COLO668 (cell line): ENCODE data around the gene PDP2.
"Not testable (repeated sequence)": the region's sequence is repeated elsewhere in the genome, so short reads cannot be mapped to it uniquely, and the experiment has no call there.

Experiments used
- DNase-seq: peaks from one replicate; lab custom pipeline; 2025; ENCODE audit not compliant: unreplicated experiment; lab: John Stamatoyannopoulos, UW

Gene PDP2

DNA sequence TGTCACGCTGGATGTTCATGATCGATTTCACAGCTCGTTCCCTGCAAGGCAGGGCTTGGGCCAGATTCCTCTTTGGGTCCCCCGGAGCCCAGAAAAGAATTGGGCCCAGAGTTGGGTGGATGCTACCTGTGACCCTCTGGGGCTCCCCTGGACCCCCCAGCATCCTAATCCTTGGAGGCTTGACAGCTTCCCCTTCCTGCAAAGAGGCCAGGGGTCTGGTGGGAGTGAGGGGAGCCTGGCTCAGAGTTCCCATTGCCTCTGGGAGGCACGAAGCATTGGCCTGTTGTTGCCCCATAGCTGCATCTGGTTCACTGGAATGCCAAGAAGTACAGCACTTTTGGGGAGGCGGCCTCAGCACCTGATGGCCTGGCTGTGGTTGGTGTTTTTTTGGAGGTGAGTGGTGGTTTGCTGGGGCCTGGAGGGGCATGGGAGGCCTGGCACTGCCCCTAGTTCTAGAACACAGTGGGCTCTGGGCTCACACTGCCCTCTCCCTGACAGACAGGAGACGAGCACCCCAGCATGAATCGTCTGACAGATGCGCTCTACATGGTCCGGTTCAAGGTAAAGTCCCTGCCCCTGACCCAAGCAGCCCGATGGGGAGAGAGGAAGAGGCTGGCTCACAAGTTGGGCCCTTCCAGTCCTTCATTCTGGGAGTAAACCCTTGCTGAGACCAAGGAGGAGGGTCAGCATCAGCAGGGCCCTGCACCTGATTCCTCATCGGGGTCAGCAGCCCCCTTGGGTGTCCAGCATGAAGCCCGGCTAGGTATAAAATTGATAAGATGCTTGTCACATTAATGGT lies 28.9 kb upstream of the PDP2 start:
- no peak for DNase-seq

DNA sequence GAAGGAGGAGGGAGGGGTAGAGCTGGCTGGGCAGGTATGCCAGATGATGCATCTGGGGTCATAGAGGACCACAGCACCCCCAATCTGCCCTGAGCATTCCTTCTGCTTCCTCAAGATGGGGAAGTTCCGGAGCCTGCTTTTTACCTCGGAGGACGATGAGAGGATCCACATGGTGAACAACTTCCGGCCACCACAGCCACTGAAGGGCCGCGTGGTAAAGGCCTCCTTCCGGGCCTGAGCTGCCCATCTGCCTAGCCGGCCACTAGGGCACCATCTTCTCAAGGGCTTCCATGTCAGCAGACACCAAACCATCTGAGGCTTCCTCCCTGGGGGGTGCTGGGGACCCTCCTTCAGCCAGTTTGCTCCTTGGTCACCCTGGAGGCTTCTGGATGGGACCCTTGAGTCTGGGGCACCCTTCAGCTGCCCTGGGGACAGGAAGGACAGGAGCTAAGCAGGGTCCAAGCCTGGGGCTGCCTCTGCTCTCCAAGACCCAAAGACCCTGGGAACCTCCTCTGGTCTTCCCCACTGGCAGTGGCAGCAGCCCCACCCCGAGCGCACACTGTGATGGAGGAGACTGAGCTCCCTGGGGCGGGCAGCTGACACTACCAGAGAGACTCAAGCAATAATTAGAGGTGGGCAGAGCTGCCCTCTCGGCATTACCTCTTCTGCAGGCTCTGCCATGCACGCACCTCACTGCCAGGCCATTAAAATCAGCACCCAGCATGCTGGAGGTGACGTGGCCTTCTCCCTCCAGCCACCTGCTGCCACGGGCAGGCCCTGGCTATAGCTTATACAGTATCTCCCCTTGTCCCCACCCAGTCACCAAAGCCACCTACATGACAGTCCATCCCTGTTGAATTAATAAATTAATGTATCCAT lies 26.8 kb upstream of the PDP2 start:
- no peak for DNase-seq

DNA sequence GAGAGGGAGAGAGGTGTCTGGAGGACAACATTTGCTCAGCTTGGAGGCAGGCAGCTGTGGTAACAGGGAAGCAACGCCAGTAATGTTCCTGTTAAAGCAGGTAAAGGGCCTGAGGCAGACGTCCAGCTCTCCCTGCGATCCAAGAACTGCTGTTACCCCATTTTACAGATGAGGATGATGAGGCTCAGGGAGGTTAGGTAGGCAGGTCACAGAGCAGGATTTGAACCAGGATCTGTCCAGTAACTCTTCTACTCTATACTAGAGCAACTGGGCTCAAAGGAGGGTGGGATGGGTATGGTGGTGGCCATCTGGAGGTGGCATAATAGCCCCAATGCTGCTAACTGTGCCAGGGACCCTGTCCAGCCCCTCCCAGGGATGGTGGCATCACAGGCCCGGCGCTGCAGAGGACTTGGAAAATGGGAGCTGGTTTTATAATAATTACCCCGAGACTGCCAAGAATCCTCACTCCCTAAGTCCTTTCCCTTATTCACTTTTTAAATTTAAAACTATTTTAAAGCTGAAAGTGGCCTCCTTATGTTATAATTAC lies 24.1 kb upstream of the PDP2 start:
- no peak for DNase-seq

DNA sequence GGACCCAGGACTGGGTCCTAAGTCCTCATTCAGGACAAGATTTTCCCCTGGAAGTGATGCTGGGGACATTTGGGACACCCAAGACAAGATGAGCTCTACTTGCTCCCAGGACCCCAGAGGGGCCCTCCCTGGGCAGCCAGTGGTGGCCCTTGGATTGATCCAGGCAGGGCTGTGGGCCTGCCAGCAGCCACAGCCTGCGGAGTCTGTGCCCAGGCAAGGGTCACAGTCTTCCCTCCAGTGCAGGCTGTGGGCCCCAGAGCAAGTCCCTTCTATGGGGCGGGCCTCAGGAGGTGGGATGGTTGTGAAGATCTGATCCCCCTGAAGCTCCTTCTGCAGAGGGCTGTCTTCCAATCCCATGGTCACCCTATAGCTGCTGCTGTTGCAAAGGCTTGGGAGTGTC lies 23.5 kb upstream of the PDP2 start:
- DNase-seq = no peak

DNA sequence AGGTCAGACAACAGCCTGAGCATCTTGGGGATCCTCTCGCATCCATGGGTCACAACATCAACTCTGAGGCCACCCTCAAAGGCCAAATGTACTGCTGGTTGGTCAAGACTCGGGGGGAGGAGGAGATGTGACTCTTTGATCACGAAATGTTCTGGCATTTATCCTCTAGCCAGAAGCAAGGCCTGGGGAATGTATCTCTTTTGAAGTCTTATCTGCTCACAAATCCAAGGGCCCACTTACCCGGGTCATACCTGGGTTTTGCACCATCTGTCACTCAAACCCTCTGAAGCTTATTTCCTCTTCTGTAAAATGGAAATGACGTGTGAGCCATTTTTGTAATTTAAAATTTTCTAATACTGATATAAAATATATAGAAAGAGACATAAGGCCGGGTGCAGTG lies 22.9 kb upstream of the PDP2 start:
- DNase-seq = no peak

DNA sequence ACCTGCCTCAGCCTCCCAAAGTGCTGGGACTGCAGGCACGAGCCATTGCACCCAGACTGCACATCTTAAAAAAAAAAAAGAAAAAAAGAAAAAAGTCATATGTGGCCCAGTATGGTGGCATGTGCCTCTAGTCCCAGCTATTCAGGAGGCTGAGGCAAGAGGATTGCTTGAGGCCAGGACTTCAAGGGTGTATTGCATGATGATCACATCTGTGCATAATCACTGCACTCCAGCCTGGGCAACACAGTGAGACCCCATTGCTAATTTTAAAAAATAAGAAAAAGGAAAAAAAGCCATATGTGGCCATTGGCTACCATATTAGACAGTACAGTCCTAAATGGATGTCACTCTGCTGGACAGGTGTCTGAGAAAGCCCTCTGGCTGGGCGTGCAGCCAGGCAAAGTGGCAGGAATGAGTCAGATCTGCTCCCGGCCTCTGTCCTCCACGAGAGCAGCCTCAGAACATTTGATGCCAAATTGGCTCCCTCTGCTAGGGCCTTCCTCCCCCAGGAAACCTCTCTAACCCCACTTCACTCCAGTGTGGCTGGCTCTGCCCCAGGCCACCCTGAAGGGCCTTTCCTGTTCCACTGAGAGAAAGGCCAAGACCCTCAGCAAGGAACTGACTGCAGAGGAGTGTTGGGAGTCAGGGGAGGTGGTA lies 21.4 kb upstream of the PDP2 start:
- peak; percentile 32 for DNase-seq

DNA sequence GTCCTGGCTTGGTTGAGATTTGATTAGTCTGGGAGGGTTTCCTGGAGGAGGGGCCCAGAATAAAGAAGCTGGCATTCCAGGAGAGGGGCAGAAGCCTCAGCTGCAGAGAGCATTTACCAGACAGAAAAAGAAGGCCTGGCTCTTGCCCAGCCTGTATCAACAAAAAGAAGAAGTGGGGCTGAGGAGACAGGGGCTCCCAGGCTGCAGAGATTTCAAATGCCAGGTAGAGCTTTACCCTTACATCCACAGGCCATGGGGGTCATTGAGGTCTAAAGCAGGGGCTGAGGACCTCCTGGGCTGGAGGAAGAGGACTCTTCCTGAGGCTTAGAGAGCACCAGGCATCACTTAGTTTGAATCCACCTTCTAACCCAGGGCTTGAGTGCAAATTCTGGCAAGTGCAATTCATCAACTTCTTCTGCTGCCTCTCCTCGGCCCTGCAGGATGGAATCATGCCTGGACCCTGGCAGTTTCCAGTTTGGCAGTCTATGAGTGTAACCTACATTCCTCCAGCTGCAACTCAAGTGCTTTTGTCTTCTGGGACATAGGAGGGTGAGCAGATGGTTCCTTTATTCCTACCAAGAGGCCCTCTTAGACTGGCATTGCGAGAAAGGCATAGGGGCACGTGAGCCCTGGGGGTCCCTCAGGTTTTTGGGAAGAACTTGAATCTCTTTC lies 20.8 kb upstream of the PDP2 start:
- no peak for DNase-seq

DNA sequence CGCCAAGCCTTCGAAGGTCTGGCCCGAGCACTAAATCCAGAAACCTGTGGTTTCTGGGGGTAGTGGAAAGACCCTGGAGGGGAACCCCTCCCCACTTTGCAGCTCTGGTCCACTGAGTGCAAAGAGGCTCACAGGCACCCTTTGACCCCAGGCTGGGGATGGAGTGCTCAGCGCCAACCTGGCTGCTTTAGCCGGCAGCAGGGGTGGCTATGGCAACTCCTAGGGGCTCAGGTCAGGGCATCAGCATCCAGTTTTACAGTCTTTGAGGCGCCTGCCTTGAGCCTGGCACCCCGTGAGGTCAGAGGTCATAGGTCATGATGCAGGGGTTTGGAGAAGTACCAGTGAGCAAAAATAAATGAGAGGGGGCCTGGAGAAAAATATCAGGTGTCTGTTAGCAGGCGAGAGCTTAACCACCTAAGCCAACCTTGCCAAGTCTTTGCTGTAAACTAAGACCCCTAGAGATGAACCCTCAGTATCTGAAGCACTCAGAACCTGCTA lies 18.2 kb upstream of the PDP2 start:
- no peak for DNase-seq

DNA sequence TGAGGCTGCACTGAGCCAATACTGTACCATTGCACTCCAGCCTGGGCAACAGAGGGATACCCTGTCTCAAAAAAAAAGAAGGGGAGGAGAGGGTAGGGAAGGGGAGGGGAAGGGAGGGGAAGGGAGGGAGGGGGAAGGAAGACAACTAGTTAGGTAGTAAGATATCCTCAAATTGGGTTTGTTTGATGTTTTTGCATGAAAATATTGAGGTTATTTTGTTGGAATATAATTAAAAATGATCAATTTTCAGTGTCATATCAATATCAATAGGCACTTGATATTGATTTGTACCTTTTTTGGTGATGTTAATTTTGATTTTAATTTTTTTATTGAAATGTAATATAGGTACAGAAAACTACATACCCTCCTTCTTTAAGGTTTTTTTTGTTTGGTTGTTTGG lies 16.6 kb upstream of the PDP2 start:
- no peak for DNase-seq

DNA sequence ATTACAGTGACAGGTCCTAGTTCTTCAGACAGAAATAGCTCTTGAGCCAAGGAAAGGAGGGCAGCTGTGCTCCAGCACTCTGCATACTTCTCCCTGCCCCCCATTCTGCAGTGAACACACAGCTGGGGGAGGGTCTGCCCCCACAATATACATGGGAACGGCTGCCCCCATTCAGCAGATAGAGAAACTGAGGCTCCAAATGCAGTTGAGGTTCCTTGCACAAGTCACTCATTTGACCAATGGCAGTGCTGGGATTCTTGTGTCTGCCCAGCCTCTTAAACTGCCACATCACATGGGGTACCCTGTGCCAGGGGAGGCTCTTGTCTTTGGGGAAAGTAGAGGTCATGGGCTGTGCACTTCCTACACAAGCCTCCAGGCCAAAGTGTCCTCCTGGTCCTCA lies 10.9 kb upstream of the PDP2 start:
- no peak for DNase-seq

DNA sequence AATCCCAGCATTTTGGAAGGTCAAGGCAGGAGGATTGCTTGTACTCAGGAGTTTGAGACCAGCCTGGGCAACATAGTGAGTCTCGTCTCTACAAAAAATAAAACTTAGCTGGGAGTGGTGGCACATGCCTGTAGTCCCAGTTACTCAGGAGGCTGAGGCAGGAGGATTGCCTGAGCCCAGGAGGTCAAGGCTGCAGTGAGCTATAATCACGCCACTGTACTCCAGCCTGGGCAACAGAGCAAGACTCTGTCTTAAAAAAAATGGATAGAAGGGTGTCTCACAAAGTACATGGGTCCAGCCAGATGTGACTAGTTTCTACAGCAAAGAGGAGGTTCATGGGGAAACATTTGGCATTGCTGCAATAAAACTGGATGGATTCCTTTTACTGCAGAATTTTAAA lies 9.0 kb upstream of the PDP2 start:
- not testable (repeated sequence) for DNase-seq

DNA sequence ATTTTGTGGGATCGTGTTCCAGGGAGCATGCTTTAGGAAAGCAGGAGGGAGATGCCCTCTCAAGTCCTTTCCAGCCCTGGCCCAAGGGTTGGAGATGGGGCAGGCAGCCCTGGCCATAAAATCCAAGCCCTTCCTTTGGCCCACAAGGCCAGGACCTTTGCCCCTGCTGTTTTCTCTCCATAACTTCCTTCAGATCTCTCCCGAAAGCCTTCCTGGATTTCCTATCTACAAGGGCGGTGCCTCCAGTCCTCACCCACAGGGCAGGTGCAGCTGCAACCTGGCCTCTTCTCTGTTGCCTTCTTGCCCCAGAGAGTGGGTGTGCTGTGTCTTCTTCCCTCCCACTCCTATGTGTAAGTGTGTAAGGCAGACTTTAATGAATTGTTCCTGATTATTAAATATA lies 8.5 kb upstream of the PDP2 start:
- no peak for DNase-seq

DNA sequence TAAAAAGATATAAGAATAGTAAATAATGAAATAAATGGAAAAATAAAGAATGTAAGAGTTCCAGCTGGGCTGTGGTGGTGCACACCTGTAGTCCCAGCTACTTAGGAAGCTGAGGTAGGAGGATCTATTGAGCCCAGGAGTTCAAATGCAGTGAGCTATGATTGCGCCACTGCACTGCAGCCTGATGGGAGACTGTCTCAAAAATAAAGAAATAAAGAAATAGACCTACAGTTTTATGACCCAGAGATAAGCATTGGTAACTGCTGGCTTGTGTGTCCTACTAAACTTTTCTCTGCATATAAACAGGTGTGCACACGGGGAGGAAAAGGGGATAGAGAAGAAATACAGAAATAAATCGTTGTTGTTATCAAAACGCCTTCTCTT lies 7.8 kb upstream of the PDP2 start:
- no peak for DNase-seq

DNA sequence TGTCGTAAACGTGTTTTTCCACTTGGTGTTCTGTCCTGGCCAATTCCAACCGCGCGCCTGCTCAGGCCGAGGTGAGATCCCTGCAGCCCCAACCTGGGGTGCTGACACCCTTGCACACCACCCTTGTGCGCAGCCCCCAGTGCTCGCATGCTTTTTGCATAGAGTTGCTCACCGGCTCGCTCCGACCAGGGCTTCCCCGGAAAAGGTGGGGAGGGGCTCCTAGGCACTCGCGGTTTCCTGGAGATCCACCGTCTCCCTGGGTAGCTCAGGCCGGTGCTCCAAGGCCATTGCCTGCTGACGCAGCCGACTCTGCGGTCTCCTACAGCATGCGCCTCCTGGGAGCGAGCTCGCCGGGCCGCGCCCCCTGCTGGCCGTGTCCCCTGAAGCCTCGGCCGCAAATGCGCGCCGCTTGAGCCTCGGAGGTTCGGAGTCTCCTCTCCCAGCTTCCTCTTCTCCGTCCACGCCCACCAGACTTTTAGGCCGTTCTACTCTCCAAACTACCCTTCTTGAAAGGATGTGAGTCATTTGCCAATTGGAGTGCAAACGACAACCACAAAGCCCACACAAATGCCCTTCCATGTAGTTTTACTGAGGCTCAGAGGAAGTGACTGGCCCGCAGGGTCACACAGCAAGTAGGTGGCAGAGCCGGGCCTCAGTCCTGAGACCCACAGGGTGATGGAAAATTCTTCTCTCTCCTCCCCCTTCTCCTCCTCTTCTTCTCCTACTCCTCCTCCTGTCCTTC lies 7.2 kb upstream of the PDP2 start:
- DNase-seq = peak; percentile 85

DNA sequence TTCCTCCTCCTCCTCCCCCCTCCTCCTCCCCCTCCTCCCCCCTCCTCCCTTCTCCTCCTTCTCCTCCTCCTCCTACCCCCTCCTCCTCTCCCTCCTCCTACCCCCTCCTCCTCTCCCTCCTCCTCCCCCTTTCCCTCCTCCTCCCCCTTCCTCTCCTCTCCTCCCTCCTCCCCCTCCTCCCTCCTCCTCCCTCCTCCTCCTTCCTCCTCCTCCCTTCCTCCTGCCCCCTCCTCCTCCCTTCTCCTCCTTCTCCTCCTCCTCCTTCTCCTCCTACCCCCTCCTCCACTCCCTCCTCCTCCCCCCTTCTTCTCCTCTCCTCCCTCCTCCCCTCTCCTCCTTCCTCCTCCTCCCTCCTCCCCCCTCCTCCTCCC lies 6.6 kb upstream of the PDP2 start:
- no peak for DNase-seq

DNA sequence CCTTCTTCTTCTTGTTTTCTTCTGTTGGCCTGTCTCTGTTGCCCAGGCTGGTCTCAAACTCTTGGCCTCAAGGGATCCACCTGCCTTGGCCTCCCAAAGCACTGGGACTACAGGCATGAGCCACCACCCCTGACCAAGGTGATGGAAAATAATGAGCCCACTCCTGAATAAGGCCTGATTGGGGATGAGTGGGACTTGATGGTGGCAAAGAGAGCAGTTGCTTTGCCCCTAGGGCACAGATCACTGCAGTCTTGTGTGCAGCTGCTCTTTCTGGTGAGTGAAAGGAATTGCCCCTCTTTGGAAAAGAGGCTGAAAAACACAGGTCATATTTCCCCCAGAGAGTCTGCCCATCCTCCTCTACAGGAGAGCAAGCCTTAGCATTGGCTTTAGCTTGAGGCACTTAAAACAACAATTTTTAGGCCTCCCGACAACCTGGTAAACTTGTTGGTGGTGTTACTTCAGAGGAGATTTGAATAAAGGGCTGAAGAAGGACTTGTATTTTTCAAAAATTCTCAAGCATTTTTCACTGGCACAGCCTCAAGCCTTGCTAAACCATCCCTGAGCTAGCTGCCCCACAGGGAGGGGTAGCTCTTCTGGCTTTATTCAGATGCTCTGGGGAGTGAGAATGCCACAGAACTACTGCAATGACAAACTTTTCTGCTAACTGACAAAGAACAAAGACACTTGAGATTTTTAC lies 6.1 kb upstream of the PDP2 start:
- no peak for DNase-seq

DNA sequence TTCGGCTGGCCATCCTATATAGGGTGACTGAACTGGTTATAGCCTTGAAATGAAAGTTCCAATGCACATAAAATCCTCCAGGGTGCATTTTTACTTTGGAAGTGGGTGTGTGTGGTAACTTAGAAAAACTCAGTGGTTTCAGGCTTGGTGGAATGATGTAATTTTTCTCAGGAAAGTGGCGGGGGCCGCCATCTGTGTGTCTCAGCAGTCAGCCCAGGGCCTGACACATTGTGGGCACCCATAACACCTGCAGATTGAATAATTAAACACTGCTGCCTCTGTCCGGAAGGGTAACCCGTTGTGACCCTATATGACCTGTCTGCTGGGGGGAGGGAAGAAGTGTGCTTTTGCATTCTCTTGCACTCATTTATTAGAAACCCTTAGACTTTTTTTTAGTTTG lies 2.2 kb upstream of the PDP2 start:
- no peak for DNase-seq

DNA sequence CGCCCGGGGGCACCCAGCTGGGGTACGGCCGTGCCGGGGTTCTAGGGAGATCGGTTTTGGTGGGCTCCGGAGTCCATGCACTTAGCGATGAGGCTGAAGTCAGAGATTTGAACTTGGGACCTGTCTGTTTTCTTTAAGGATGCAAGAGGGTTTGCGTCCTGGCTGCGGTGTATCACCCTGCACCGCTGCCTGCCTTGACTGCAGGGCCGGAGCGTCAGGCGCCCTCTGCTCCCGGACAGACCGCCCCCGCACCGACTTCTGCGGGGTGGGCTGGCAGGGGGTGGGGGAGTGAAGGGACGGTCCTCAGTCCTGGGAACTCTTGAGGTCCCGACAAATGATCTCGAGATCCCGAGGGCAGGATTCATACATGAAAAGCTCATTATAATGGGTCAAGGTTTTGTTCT lies 701 bp downstream of the PDP2 start:
- DNase-seq = no peak

DNA sequence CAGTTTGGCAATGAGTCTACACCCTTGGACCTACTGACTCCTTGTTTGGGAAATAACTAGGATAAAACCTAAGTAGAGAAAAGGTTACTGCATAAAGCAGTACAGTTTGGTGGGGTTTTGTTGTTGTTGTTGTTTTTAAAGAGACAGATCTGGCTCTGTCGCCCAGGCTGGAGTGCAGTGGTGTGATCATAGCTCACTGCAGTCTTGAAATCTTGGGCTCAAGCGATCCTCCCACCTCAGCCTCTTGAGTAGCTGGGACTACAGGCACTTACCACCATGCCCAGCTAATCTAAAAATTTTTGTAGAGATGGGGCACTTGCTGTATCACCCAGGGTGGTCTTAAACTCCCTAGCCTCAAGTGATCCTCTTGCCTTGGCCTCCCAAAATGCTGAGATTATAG lies 1.2 kb downstream of the PDP2 start:
- DNase-seq = no peak
